Neural crest cell (in vitro differentiated cells): ENCODE measurements around the gene GGT5. TPM values are rescaled to one million over a fixed set of nuclear protein-coding genes. Genes with fewer than 3 reads are reported as not detected.

Source experiments
- DNase-seq: peaks from one replicate; pipeline ENCODE4 v3.0.0; 2021; ENCODE audit warnings: low read depth, mixed read lengths, low spot score
- H3K27ac Mint-ChIP-seq: one replicate; pipeline ENCODE4 v1.8.0; 2021; ENCODE audit warnings: mild to moderate bottlenecking, mixed read lengths; ENCODE audit not compliant: unreplicated experiment
- H3K27me3 Mint-ChIP-seq: 2 replicates; pipeline ENCODE4 v1.8.0; 2021; ENCODE audit warnings: low read depth, mild to moderate bottlenecking, mixed read lengths
- H3K36me3 Mint-ChIP-seq: 2 replicates; pipeline ENCODE4 v1.8.0; 2021; ENCODE audit warnings: low read depth, mild to moderate bottlenecking, mixed read lengths
- H3K4me1 Mint-ChIP-seq: 2 replicates; pipeline ENCODE4 v1.8.0; 2021; ENCODE audit warnings: mixed read lengths
- H3K4me3 Mint-ChIP-seq: one replicate; pipeline ENCODE4 v1.8.0; 2021; ENCODE audit warnings: mild to moderate bottlenecking, mixed read lengths
- H3K9me3 Mint-ChIP-seq: 2 replicates; pipeline ENCODE4 v1.8.0; 2021; ENCODE audit warnings: mixed read lengths
- CTCF ChIP-seq: fragments of 200-600 bp; sonication (generic); conservative IDR thresholded peaks from 2 replicates; pipeline ENCODE4 v1.5.0; 2021; ENCODE audit warnings: antibody characterized with exemption, mild to moderate bottlenecking
- total RNA-seq: library from RNA; stranded (reverse); gene quantifications from 2 replicates; pipeline ENCODE4 v1.2.1, GENCODE V29; 2021

The GGT5 gene
- total RNA-seq, 1 donor from 2014 or later, result 0.56 TPM

- H3K27me3 Mint-ChIP-seq, result no peaks in the 10 kb centered on the region
- H3K27ac Mint-ChIP-seq, result peak overlapping the region; percentile 86
- no peaks in the 10 kb centered on the region for H3K36me3 Mint-ChIP-seq
- no peak overlapping the region for H3K4me3 Mint-ChIP-seq
- peaks cover 4% of the 10 kb centered on the region for H3K4me1 Mint-ChIP-seq
- TF ChIP-seq CTCF, result no peak
- H3K9me3 Mint-ChIP-seq, result no peaks in the 10 kb centered on the region
- DNase-seq, result no peak
Measured at GRCh38 chr22:24188705-24189248, 56.1 kb downstream of the GGT5 start.

- Mint-ChIP-seq H3K9me3 (no peaks in the 10 kb centered on the region), H3K36me3 (no peaks in the 10 kb centered on the region), H3K27ac (no peak overlapping the region), H3K27me3 (no peaks in the 10 kb centered on the region), H3K4me3 (no peak overlapping the region), H3K4me1 (peaks cover 4% of the 10 kb centered on the region)
- no peak for DNase-seq
- no peak for TF ChIP-seq CTCF
Measured at GRCh38 chr22:24187731-24188644, 56.9 kb downstream of the GGT5 start.

GRCh38 chr22:24186892-24187670 lies 57.8 kb downstream of the GGT5 start:
- no peaks in the 10 kb centered on the region for H3K27me3 Mint-ChIP-seq
- H3K4me1 Mint-ChIP-seq, result peaks cover 4% of the 10 kb centered on the region
- H3K36me3 Mint-ChIP-seq, result no peaks in the 10 kb centered on the region
- no peak overlapping the region for H3K27ac Mint-ChIP-seq
- no peak for DNase-seq
- H3K4me3 Mint-ChIP-seq, result no peak overlapping the region
- no peaks in the 10 kb centered on the region for H3K9me3 Mint-ChIP-seq
- TF ChIP-seq CTCF, result no peak

GRCh38 chr22:24186352-24186740 lies 58.5 kb downstream of the GGT5 start:
- DNase-seq, result no peak
- Mint-ChIP-seq H3K4me1 (peaks cover 4% of the 10 kb centered on the region), H3K4me3 (no peak overlapping the region), H3K9me3 (no peaks in the 10 kb centered on the region), H3K27ac (no peak overlapping the region), H3K36me3 (no peaks in the 10 kb centered on the region), H3K27me3 (no peaks in the 10 kb centered on the region)
- TF ChIP-seq CTCF, result no peak

GRCh38 chr22:24185501-24186351 lies 59.2 kb downstream of the GGT5 start:
- no peak overlapping the region for H3K27ac Mint-ChIP-seq
- no peaks in the 10 kb centered on the region for H3K27me3 Mint-ChIP-seq
- peaks cover 4% of the 10 kb centered on the region for H3K4me1 Mint-ChIP-seq
- TF ChIP-seq CTCF, result no peak
- H3K36me3 Mint-ChIP-seq, result no peaks in the 10 kb centered on the region
- no peak for DNase-seq
- no peaks in the 10 kb centered on the region for H3K9me3 Mint-ChIP-seq
- H3K4me3 Mint-ChIP-seq, result no peak overlapping the region
